Motor neuron (in vitro differentiated cells): ENCODE results near the gene CD33. TPM values are rescaled to one million over a fixed set of nuclear protein-coding genes. Genes with fewer than 3 reads are reported as not detected.
"Not testable (repeated sequence)": the region's sequence is repeated elsewhere in the genome, so short reads cannot be mapped to it uniquely, and the experiment has no call there.

Source experiments
- ATAC-seq, 8 experiments: fragments of 200-7000 bp; cut with Tn5 transposase; replicated peaks in 6 of 8; 2 replicates each; pipeline ENCODE4 v1.8.0; 2021; ENCODE audit warnings: mild to moderate bottlenecking in 8 of 8, moderate library complexity in 8 of 8
- H3K27ac ChIP-seq, 2 donors: fragments of 250-450 bp; sonication (Bioruptor Pico); 2 replicates each; pipeline ENCODE4 v1.9.0; 2021; ENCODE audit warnings: antibody characterized with exemption in 2 of 2, mild to moderate bottlenecking in 2 of 2, moderate library complexity in 1 of 2
- H3K4me1 ChIP-seq, 2 donors: fragments of 250-450 bp; sonication (Bioruptor Pico); replicated peaks in 1 of 2; 2 replicates each; pipeline ENCODE4 v1.6.1; 2021; ENCODE audit warnings: antibody characterized with exemption in 2 of 2, mild to moderate bottlenecking in 2 of 2, moderate library complexity in 1 of 2
- H3K4me3 ChIP-seq, 5 donors: fragments of 250-450 bp; sonication (Bioruptor Pico); 2 replicates each; pipeline ENCODE4 v1.9.0; 2021; ENCODE audit warnings: antibody characterized with exemption in 5 of 5, mild to moderate bottlenecking in 5 of 5, moderate library complexity in 4 of 5
- WGBS, 10 experiments: fragments of 450-650 bp; shearing (Covaris generic); methylation state at CpG; one replicate each; pipeline ENCODE4 v1.0.0; 2022; 5-methylcytosine and 5-hydroxymethylcytosine counted together
- in situ Hi-C, 9 experiments: fragments of 400-800 bp; cut with MboI; loops; one replicate each; pipeline ENCODE4 v1.15.0; 2021; ENCODE audit warnings: low sequenced_read_pairs in 9 of 9, low pct_unique_long_range_greater_than_20kb in 2 of 9; ENCODE audit not compliant: unreplicated experiment in 9 of 9
- total RNA-seq, 8 experiments: library from RNA; unstranded; fragments of 300-600 nt; gene quantifications; 2 replicates each; pipeline versions ENCODE4 v1.2.3 to v1.2.4, GENCODE V29; 2022

Gene CD33
- total RNA-seq, 8 experiments from 2014 or later, result 0.09 to 26.1 (median 2.7) TPM; not detected in 2

DNA sequence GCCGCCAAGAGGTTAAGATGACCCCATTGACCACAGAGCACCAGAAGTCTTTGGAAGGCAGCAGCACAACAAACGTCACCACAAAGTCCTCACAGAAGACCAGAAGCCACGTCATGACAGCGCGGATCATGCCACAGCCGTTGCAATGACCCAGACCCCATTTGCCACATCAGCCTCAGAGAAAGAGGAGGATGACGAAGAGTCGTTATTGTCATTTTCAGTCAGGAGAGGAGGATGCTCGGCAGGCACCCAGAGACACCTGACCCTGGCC lies 29.6 kb upstream of the CD33 start:
- ATAC-seq, result no peak
- WGBS, 10 experiments, result 0 to 100% (median 84%) methylated on average over 1 to 6 of the region's 9 CpGs; no CpG with 5 or more reads in 3 of the 10 experiments
- Histone ChIP-seq H3K4me3 (no peak overlapping the region), H3K4me1 (no peaks in the 10 kb centered on the region), H3K27ac (no peak overlapping the region)
- in situ Hi-C loops, result no loop called here

DNA sequence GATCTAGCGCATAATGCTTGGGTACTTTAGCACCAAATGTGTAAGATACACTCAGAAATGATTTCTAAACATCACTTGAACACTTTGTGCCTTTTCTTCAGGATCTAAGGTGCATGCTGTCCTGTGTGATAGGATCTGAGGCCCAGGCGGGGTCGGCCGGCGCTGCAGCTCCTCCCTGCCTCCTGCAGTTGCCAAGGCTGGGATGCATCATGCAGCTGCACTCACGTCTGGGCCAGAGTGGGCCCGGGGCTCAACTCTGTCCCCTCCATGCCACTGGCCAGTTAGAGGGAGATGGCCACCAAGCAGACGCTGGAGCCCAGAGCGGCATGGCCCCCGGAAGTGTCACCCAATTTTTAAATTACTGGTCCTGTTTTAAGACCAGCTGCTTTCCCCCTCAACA lies 29.3 kb upstream of the CD33 start:
- in situ Hi-C loops, result no loop called here
- Histone ChIP-seq H3K27ac (no peak overlapping the region), H3K4me3 (no peak overlapping the region), H3K4me1 (no peaks in the 10 kb centered on the region)
- 17 to 83% (median 73%) methylated on average over 1 to 4 of the region's 10 CpGs; no CpG with 5 or more reads in 6 of the 10 experiments for WGBS, 10 experiments
- ATAC-seq, result no peak

DNA sequence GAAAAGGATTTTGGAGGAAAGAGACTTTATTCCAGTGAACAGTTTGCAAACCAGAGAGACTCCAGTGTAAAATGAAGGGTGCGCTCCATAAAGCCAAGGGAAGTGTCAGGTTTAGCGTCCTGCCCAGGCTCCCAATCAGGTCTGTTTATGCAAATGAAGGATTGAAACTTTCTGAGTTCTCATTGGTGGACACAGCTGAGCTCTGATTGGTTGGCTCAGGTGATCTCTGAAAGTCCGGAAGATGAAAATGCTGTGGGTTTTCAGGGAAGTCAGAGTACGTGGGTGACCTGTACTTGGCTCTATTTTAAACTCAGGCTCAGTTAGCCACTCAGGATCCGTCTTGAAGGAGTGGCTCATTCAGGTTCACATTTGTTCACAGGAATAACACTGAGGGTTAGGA lies 28.7 kb upstream of the CD33 start:
- Histone ChIP-seq H3K27ac (no peak overlapping the region), H3K4me1 (no peaks in the 10 kb centered on the region), H3K4me3 (no peak overlapping the region)
- 46 to 83% (median 61%) methylated on average over 1 to 5 of the region's 5 CpGs for WGBS, 10 experiments
- no peak for ATAC-seq
- in situ Hi-C loops, result no loop called here

DNA sequence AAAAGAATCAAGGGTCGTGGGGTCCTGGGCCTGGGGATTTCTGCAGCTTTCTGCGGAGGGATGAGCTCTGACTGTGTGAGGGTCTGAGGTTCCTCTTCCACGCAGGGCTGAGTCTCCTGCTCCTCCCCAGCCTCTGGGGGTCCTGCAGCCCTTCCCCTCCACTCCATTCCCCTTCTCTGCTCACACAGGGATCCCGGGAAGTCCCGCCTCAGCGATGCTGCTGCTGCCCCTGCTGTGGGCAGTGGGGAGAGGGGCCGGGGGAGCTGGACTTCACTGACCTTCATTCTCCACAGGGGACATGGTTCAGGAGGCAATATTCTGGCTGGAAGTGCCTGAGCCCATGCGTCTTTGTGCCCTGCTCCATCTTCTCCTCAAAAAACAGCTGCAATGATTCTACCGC lies 26.2 kb upstream of the CD33 start:
- Histone ChIP-seq H3K4me3 (no peak overlapping the region), H3K27ac (no peak overlapping the region), H3K4me1 (no peaks in the 10 kb centered on the region)
- in situ Hi-C loops, result no loop called here
- no peak for ATAC-seq
- WGBS, 10 experiments, result 0 to 100% (median 50%) methylated on average over 1 to 2 of the region's 9 CpGs; no CpG with 5 or more reads in 6 of the 10 experiments

DNA sequence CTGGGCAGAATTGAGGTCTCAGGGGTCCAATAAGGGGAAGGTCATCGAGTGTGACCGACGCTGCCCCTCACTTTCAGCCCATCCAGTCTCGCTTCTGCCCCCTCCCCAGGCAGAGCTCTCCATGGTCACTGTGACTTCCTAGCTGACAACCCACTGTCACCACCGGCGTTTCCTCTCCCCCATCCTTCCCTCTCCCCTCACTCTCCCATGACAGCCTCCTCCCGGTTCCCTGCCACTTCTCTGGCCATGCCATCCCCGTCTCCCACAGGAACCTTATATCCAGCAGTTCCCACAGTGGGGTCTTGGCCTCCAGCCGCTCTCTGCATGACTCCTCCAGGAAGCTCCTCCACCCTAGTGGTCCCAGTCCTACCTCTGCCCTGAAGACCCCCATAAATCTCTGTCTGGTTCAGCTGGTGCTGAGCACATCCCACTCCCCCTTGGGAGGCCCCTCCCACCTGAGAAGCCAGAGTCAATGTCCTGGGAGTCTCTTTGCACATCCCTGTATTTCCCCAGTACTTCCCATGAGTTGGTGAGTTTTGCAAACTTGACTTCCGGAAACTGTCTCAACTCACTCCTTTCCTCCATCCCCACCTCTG lies 24.7 kb upstream of the CD33 start:
- H3K4me1 ChIP-seq, result no peaks in the 10 kb centered on the region
- H3K4me3 ChIP-seq, result no peak overlapping the region
- H3K27ac ChIP-seq, result no peak overlapping the region
- in situ Hi-C loops, result no loop called here
- no peak for ATAC-seq
- WGBS, 10 experiments, result 33 to 100% (median 55%) methylated on average over 1 to 5 of the region's 10 CpGs; no CpG with 5 or more reads in 6 of the 10 experiments

DNA sequence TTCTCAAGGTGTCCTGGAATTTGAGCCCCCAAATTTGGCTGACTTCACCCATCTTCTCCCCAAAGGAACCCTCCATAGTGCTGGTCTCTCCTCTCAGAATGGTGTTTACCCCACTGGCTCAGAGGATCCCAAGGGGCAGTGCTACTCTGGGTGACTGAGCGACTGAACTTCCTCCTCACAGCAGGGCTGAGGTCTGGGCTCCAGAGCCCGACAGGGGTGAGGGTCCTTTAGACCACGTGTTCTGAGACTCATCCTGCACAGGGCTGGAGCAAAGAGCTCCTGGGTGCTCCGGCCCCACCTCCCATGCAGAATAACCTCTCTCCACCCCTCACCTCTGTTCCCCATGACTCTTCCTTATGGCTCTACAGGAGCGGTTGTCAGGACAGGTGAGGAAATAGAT lies 23.2 kb upstream of the CD33 start:
- Histone ChIP-seq H3K4me3 (no peak overlapping the region), H3K27ac (no peak overlapping the region), H3K4me1 (no peaks in the 10 kb centered on the region)
- ATAC-seq, result no peak
- WGBS, 10 experiments, result 6 to 100% (median 60%) methylated on average over 1 to 3 of the region's 5 CpGs; no CpG with 5 or more reads in 1 of the 10 experiments
- in situ Hi-C loops, result no loop called here

DNA sequence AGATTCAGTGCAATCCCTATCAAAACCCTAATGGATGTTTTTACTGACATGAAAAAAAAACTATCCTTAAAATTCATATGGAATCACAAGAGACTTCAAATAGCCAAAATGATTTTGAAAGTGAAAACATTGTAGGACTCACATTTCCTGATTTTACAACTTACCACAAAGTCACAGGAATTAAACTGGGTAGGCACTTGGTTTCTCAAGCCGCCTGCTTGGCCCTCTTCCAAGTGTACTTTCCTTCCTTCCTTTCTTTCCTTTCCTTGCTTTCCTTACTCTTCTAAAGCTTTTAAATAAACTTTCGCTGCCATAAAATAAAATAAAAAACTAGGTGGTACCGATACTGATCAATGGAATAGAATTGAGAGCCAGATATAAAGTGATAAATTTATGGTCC lies 21.0 kb upstream of the CD33 start:
- Histone ChIP-seq H3K4me3 (no peak overlapping the region), H3K27ac (no peak overlapping the region), H3K4me1 (no peaks in the 10 kb centered on the region)
- in situ Hi-C loops, result no loop called here
- ATAC-seq, result no peak
- WGBS, 10 experiments, result 8 to 75% (median 64%) methylated on average over 1 to 3 of the region's 3 CpGs; no CpG with 5 or more reads in 1 of the 10 experiments

DNA sequence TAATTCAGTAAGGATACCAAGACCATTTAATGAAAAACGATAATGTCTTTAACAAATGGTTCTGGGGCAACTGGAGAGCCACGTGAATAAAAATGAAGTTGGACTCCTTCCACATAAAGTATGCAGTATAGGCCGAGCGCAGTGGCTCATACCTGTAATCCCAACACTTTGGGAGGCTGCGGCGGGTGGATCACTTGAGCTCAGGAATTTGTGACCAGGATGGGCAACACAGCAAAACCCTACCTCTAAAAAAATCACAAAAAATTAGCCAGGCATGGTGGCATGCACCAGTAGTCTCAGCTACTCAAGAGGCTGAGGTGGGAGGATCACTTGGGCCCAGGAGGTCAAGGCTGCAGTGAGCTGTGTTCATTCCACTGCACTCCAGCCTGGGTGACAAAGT lies 20.6 kb upstream of the CD33 start:
- Histone ChIP-seq H3K27ac (no peak overlapping the region), H3K4me1 (no peaks in the 10 kb centered on the region), H3K4me3 (no peak overlapping the region)
- 0 to 86% (median 62%) methylated on average over 1 to 6 of the region's 6 CpGs for WGBS, 10 experiments
- no peak for ATAC-seq
- in situ Hi-C loops, result no loop called here

DNA sequence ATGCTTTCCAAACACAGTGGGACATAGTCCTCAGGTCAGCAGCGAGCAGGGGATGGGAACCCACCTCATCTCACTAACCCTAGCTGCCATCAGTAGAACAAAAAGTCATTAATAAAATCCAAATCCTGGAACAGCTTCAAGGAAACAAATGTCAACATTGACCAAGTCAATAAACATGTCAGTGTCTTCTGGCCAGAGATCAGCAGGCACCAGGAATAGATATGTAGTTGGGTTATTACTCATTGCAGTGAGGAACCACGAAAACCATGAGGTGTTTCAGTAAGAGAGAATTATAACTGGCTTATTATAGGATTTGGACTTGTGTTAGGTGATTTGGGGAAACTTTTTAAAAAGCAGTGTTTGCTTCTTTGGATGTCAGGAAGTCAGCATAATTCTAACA lies 17.1 kb upstream of the CD33 start:
- Histone ChIP-seq H3K27ac (no peak overlapping the region), H3K4me3 (no peak overlapping the region), H3K4me1 (no peaks in the 10 kb centered on the region)
- no peak for ATAC-seq
- WGBS, 10 experiments, result 0 to 50% (median 11%) methylated on average over 1 to 2 of the region's 2 CpGs; no CpG with 5 or more reads in 4 of the 10 experiments
- in situ Hi-C loops, result no loop called here

DNA sequence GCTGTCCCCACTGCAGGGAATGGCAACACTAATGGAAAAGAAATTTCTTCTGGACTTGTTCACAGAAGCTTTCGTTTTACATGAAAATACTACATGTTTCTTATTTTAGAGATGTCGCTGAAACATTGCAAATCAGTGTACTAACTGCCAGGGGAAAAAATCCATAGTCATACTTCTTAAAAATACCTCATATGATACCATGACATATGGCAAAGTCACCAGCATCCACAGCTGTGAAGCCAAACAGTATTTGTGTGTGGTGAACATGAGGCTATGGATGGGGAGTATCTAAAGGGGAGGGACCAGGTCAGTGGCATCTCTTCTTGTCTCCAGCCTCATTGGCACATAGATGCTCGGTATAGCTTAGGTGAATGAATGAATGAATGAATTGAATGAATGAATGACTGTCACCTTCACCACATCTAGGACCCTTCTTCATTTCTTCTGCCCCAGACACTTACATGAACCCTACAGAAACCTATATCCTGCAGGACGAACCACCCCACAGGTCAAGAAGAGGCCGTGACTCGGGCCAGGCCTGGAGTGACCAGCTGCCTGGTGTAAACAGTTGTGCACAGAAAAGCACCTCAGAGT lies 14.6 kb upstream of the CD33 start:
- WGBS, 10 experiments, result 19 to 77% (median 44%) methylated on average over 2 to 6 of the region's 6 CpGs; no CpG with 5 or more reads in 1 of the 10 experiments
- Histone ChIP-seq H3K4me1 (no peaks in the 10 kb centered on the region), H3K27ac (no peak overlapping the region), H3K4me3 (no peak overlapping the region)
- in situ Hi-C loops, result no loop called here
- ATAC-seq, result no peak

DNA sequence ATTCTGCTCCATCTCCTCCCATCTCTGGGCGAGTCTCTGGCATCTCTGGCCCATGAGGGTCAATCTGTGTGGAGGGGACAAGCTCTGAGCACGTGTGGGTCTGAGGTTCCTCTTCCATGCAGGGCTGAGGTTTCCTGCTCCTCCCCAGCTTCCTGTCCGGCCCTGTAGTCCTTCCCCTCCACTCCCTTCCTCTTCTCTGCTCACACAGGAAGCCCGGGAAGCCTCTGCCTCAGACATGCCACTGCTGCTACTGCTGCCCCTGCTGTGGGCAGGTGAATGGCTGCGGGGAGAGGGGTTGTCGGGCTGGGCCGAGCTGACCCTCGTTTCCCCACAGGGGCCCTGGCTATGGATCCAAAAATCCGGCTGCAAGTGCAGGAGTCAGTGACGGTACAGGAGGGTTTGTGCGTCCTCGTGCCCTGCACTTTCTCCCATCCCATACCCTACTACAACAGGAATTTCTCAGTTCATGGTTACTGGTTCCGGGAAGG lies 14.0 kb upstream of the CD33 start:
- in situ Hi-C loops, H3K4me3 ChIP-seq, H3K4me1 ChIP-seq, H3K27ac ChIP-seq: not testable (repeated sequence)
- WGBS, 10 experiments, result 49 to 67% methylated on average over 3 to 5 of the region's 13 CpGs; no CpG with 5 or more reads in 8 of the 10 experiments
- ATAC-seq, result peak in 2 of 8 experiments; percentile 37 to 97

DNA sequence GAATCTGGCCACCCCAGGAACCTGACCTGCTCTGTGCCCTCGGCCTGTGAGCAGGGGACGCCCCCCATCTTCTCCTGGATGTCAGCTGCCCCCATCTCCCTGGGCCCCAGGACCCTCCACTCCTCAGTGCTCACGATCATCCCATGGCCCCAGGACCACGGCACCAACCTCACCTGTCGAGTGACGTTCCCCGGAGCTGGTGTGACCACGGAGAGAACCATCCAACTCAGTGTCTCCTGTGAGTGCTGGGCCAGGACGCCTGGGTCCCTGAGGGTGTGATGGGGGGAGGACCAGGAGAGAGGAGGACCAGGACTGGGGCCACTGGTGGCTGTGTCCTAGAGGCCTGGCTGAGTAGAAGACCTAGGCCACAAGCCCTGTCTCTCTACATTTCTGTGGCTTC lies 13.0 kb upstream of the CD33 start:
- WGBS, 10 experiments, result 40% methylated on average over 1 of the region's 9 CpGs; no CpG with 5 or more reads in 9 of the 10 experiments
- Histone ChIP-seq H3K27ac (no peak overlapping the region), H3K4me3 (no peak overlapping the region), H3K4me1 (no peaks in the 10 kb centered on the region)
- ATAC-seq, result no peak
- in situ Hi-C loops, result no loop called here

DNA sequence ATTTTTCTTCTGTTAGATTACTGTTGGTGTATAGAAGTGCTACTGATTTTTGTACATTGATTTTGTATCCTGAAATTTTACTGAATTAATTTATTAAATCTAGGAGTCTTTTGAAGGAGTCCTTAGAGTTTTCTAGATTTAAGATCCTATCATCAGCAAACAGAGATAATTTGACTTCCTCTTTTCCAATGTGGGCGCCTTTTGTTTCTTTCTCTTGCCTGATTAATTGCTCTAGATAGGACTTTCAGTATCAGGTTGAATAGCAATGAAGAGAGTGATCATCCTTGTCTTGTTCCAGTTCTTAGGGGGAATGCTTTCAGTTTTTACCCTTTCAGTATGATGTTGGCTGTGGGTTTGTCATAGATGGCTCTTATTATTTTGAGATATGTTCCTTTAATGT lies 5.6 kb upstream of the CD33 start:
- in situ Hi-C loops, result no loop called here
- no peak for ATAC-seq
- whole genome bisulfite sequencing, 10 experiments, result 20 to 89% (median 75%) methylated on average over 1 of the region's 1 CpG; no CpG with 5 or more reads in 1 of the 10 experiments
- no peak overlapping the region for H3K27ac ChIP-seq
- no peaks in the 10 kb centered on the region for H3K4me1 ChIP-seq
- H3K4me3 ChIP-seq, result no peak overlapping the region

DNA sequence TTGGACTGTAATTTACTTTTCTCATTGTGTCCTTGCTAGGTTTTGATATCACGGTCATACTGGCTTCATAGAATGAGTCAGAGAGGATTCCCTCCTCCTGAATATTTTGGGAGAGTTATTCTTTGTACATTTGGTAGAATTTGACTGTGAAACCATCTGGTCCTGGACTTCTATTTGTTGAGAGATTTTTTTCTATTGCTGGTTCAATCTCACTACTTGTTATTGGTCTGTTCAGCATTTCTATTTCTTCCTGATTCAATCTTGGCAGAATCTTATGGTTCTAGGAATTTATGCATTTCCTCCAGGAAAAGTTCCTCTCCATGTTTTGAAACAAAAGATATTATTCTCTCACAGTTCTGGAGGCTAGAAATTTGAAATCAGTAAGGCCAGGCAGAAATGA lies 4.9 kb upstream of the CD33 start:
- 0 to 60% (median 25%) methylated on average over 1 of the region's 1 CpG; no CpG with 5 or more reads in 1 of the 10 experiments for WGBS, 10 experiments
- H3K4me1 ChIP-seq, result no peaks in the 10 kb centered on the region
- in situ Hi-C loops, result no loop called here
- no peak overlapping the region for H3K27ac ChIP-seq
- H3K4me3 ChIP-seq, result no peak overlapping the region
- no peak for ATAC-seq
